ENCODE results near the gene PLEKHB1.

The PLEKHB1 gene

GRCh38 chr11:73693899-73694525 is 47.6 kb downstream of the PLEKHB1 start:
- DNase-seq: no peak

DNA sequence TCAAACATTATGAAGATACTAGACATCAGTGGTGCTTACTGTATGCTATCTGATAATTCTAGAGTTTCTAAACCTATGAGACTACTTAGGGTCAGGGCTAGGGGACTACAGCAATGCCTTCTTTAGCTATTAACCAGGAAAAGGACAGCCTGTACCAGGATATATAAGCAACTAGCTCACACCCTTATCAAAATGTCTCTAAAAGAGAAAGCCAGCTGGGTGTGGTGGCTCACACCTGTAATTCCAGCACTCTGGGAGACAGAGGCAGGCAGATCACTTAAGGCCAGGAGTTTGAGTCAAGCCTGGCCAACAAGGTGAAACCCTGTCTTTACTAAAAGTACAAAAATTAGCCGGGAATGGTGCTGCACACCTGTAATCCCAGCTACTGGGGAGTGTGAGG is 58.7 kb downstream of the PLEKHB1 start:
- DNase-seq: no peak

GRCh38 chr11:73710964-73711363 is 64.6 kb downstream of the PLEKHB1 start:
- DNase-seq: no peak

All from DMS79 treated with DMSO at 0.1 percent for 48 hours (cell line).